Loucy (cell line): ENCODE data around the gene RIT2.

Source experiments
- H2AFZ ChIP-seq: fragments of 200-600 bp; sonication (generic); 2 replicates; pipeline ENCODE4 v1.6.0; 2016; ENCODE audit warnings: antibody characterized with exemption, mild to moderate bottlenecking, low read length, moderate library complexity
- H3F3A ChIP-seq: fragments of 200-600 bp; 2 replicates; pipeline ENCODE4 v1.6.0; 2016; ENCODE audit warnings: antibody characterized with exemption, low read depth, mild to moderate bottlenecking
- H3K27me3 ChIP-seq: fragments of 200-600 bp; sonication (generic); 2 replicates; pipeline ENCODE4 v1.6.1; 2014; ENCODE audit warnings: low read length, mild to moderate bottlenecking; ENCODE audit not compliant: insufficient read depth, poor library complexity, severe bottlenecking
- H3K36me3 ChIP-seq: fragments of 200-600 bp; sonication (generic); 2 replicates; pipeline ENCODE4 v1.6.1; 2016; ENCODE audit warnings: low read length; ENCODE audit not compliant: insufficient read depth
- H3K4me1 ChIP-seq: fragments of 200-600 bp; sonication (generic); 2 replicates; pipeline ENCODE4 v1.5.1; 2014; ENCODE audit warnings: low read length, mild to moderate bottlenecking; ENCODE audit not compliant: insufficient read depth, poor library complexity, severe bottlenecking
- H3K4me2 ChIP-seq: fragments of 200-600 bp; sonication (generic); 2 replicates; pipeline ENCODE4 v1.6.0; 2014; ENCODE audit warnings: antibody characterized with exemption, low read length, low read depth, mild to moderate bottlenecking; ENCODE audit not compliant: poor library complexity, severe bottlenecking
- H3K4me3 ChIP-seq: fragments of 200-600 bp; sonication (generic); 2 replicates; pipeline ENCODE4 v1.5.1; 2014; ENCODE audit warnings: low read length, mild to moderate bottlenecking, mixed read lengths; ENCODE audit not compliant: poor library complexity, severe bottlenecking
- H3K79me2 ChIP-seq: fragments of 200-600 bp; sonication (generic); 2 replicates; pipeline ENCODE4 v1.6.1; 2014; ENCODE audit warnings: low read length; ENCODE audit not compliant: insufficient read depth
- H3K9ac ChIP-seq: fragments of 200-600 bp; sonication (generic); 2 replicates; pipeline ENCODE4 v1.6.0; 2014; ENCODE audit warnings: mild to moderate bottlenecking, low read depth, low read length, moderate library complexity; ENCODE audit not compliant: poor library complexity, severe bottlenecking
- H3K9me2 ChIP-seq: fragments of 200-600 bp; sonication (generic); replicated peaks from 2 replicates; pipeline ENCODE4 v1.6.1; 2016; ENCODE audit warnings: low read depth, low read length, mixed read lengths
- H3K9me3 ChIP-seq: fragments of 200-600 bp; sonication (generic); 2 replicates; pipeline ENCODE4 v1.6.1; 2014; ENCODE audit warnings: mild to moderate bottlenecking, antibody characterized with exemption, low read length, low read depth; ENCODE audit not compliant: insufficient read depth
- H4K20me1 ChIP-seq: fragments of 200-600 bp; sonication (generic); 2 replicates; pipeline ENCODE4 v1.6.0; 2014; ENCODE audit warnings: antibody characterized with exemption, low read length, mild to moderate bottlenecking; ENCODE audit not compliant: insufficient read depth, poor library complexity, severe bottlenecking
- EZH2phosphoT487 ChIP-seq: fragments of 200-600 bp; IDR thresholded peaks from 2 replicates; pipeline ENCODE4 v1.6.1; 2018; ENCODE audit warnings: antibody characterized with exemption, mild to moderate bottlenecking, moderate library complexity, borderline replicate concordance
- TF ChIP-seq, protein P1 (sequence below): fragments of 200-600 bp; sonication (generic); conservative IDR thresholded peaks from 2 replicates; pipeline ENCODE4 v1.5.1; 2014; ENCODE audit warnings: mild to moderate bottlenecking, antibody characterized with exemption, low read length

RIT2 gene

DNA sequence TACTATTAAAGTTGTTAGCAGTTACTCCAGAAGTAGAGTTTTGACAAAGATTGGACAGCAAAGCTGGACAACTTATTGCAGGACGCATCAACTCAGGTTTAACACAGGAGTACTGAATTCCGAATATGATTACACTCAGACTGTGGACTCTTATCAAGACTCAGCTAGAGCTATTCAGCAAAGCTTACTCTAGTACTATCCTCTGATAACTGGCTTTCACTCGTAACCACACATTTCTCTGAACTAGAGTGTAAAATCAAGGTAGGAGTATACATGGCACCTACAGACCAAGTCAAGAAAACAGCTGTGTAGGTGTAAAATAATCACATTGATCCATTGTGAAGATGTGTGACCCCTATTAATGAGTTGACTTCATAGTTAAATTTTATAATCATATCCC, 154.2 kb downstream of the RIT2 start:
- H3K36me3 ChIP-seq, result no peaks in the 10 kb centered on the region
- no peaks in the 10 kb centered on the region for H3K27me3 ChIP-seq
- TF ChIP-seq EZH2phosphoT487, result no peak
- TF ChIP-seq, protein P1, sequence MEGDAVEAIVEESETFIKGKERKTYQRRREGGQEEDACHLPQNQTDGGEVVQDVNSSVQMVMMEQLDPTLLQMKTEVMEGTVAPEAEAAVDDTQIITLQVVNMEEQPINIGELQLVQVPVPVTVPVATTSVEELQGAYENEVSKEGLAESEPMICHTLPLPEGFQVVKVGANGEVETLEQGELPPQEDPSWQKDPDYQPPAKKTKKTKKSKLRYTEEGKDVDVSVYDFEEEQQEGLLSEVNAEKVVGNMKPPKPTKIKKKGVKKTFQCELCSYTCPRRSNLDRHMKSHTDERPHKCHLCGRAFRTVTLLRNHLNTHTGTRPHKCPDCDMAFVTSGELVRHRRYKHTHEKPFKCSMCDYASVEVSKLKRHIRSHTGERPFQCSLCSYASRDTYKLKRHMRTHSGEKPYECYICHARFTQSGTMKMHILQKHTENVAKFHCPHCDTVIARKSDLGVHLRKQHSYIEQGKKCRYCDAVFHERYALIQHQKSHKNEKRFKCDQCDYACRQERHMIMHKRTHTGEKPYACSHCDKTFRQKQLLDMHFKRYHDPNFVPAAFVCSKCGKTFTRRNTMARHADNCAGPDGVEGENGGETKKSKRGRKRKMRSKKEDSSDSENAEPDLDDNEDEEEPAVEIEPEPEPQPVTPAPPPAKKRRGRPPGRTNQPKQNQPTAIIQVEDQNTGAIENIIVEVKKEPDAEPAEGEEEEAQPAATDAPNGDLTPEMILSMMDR, result no peak
- no peaks in the 10 kb centered on the region for H4K20me1 ChIP-seq
- no peaks in the 10 kb centered on the region for H3F3A ChIP-seq
- H2AFZ ChIP-seq, result no peak overlapping the region
- no peak overlapping the region for H3K9ac ChIP-seq
- H3K9me3 ChIP-seq, result no peaks in the 10 kb centered on the region
- no peaks in the 10 kb centered on the region for H3K9me2 ChIP-seq
- no peaks in the 10 kb centered on the region for H3K4me1 ChIP-seq
- no peak overlapping the region for H3K4me2 ChIP-seq
- H3K79me2 ChIP-seq, result no peaks in the 10 kb centered on the region
- H3K4me3 ChIP-seq, result no peak overlapping the region

DNA sequence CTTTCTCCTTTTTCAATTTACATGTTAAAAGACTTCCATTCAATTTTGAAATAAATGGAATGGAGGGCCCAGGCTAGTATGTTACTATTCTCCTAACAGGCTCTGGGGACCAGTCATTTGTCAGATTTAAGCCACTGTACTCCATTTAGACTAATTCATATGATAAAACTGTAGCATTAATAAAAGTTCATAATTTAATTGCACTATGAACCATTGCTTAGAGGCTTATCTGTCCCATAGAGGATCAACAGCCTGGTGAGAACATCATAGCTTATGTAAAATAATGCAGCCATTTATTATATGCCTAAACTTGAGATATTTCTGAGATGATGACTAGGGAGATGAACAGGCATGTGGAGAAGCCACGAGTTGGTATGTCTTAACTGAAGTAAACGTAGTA, 156.0 kb downstream of the RIT2 start:
- no peaks in the 10 kb centered on the region for H3K9me2 ChIP-seq
- H3K79me2 ChIP-seq, result no peaks in the 10 kb centered on the region
- no peaks in the 10 kb centered on the region for H3K4me1 ChIP-seq
- H3K4me2 ChIP-seq, result no peak overlapping the region
- no peaks in the 10 kb centered on the region for H3K27me3 ChIP-seq
- no peak overlapping the region for H3K4me3 ChIP-seq
- no peaks in the 10 kb centered on the region for H3K9me3 ChIP-seq
- no peak overlapping the region for H3K9ac ChIP-seq
- no peak for TF ChIP-seq EZH2phosphoT487
- TF ChIP-seq, protein P1, result no peak
- H4K20me1 ChIP-seq, result no peaks in the 10 kb centered on the region
- no peaks in the 10 kb centered on the region for H3K36me3 ChIP-seq
- no peak overlapping the region for H2AFZ ChIP-seq
- no peaks in the 10 kb centered on the region for H3F3A ChIP-seq

DNA sequence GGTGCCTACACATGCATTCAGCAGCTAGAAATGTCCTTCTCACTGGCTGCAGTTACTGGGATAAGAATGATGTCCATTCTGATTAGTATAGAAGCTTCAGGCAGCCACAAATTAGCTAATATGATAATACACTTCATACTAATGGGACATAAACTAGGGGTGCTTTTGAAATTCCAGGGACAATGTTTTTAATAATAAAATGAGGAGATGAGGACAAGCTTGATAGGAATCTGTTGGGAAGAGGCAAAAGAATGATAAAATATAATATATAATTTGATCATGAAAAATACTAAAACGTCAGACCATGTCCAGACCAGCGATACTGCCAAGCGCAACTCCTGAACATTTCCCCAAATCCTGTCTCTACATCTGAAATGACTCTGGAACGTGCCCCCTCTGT, 157.1 kb downstream of the RIT2 start:
- Histone ChIP-seq H3K79me2 (no peaks in the 10 kb centered on the region), H3K9me2 (no peaks in the 10 kb centered on the region), H4K20me1 (no peaks in the 10 kb centered on the region), H2AFZ (no peak overlapping the region), H3K4me3 (no peak overlapping the region), H3K9ac (no peak overlapping the region), H3K27me3 (no peaks in the 10 kb centered on the region), H3K4me1 (no peaks in the 10 kb centered on the region), H3F3A (no peaks in the 10 kb centered on the region), H3K36me3 (no peaks in the 10 kb centered on the region), H3K9me3 (no peaks in the 10 kb centered on the region), H3K4me2 (no peak overlapping the region)
- TF ChIP-seq, protein P1, result no peak
- no peak for TF ChIP-seq EZH2phosphoT487
